H1 (cell line): ENCODE results near the gene IP6K1.

Experiments
- CBX8 ChIP-seq: fragments of 300-800, 300-1000 bp; sonication (generic); IDR thresholded peaks from 2 replicates; pipeline ENCODE4 v1.7.1; 2016; ENCODE audit warnings: low read depth, low read length, borderline replicate concordance
- CTCF ChIP-seq, 3 experiments: IDR thresholded peaks; 1 replicate in 2 of 3; 2 replicates in 1 of 3; pipeline versions ENCODE4 v1.5.1 to v1.6.1; 2011; ENCODE audit warnings: low read length in 3 of 3, mild to moderate bottlenecking in 3 of 3, inconsistent platforms in 2 of 3, low read depth in 1 of 3, moderate library complexity in 1 of 3; ENCODE audit not compliant: insufficient read depth in 1 of 3; ENCODE audit errors: control extremely low read depth in 1 of 3
- GTF2F1 ChIP-seq: IDR thresholded peaks from 2 replicates; pipeline ENCODE4 v1.6.1; 2012; ENCODE audit warnings: low read depth, low read length, improper control_type of control experiment, borderline replicate concordance
- POLR2AphosphoS5 ChIP-seq: IDR thresholded peaks from 2 replicates; pipeline ENCODE4 v1.6.1; 2011; ENCODE audit warnings: low read depth, low read length
- SIN3A ChIP-seq, 2 experiments: IDR thresholded peaks in 1 of 2; conservative IDR thresholded peaks in 1 of 2; 2 replicates each; pipeline ENCODE4 v1.6.1; 2011 to 2012; ENCODE audit warnings: low read length in 2 of 2, improper control_type of control experiment in 1 of 2, low read depth in 1 of 2, mild to moderate bottlenecking in 1 of 2
- TBP ChIP-seq: IDR thresholded peaks from 2 replicates; pipeline ENCODE4 v1.6.1; 2011; ENCODE audit warnings: low read depth, low read length, improper control_type of control experiment
- TEAD4 ChIP-seq: IDR thresholded peaks from 2 replicates; pipeline ENCODE4 v1.6.1; 2012; ENCODE audit warnings: low read depth, low read length, inconsistent platforms, mixed read lengths

GRCh38 chr3:49717959-49718857, 68.1 kb downstream of the IP6K1 start:
- no peak for TF ChIP-seq GTF2F1
- no peak for TF ChIP-seq SIN3A (conservative IDR thresholded peaks at IDR 0.05 in 1 of 2, IDR thresholded peaks at IDR 0.05 in 1 of 2; ENCODE audit: low read depth in 1 of 2, low read length in 2 of 2)
- no peak; a peak in 1 of 4 replicates for TF ChIP-seq CTCF (IDR thresholded peaks at IDR 0.05; ENCODE audit: control extremely low read depth in 1 of 3, insufficient read depth in 1 of 3, low read depth in 1 of 3, low read length in 3 of 3)
- TF ChIP-seq CBX8, result no peak
- TF ChIP-seq TBP, result no peak
- TF ChIP-seq POLR2AphosphoS5, result no peak; the same call in 1 of the 2 replicates
- TF ChIP-seq TEAD4, result no peak
